Renal cortex interstitium (tissue), 11 donors: ENCODE data around the gene SMNDC1. TPM values are rescaled to one million over a fixed set of nuclear protein-coding genes. Genes with fewer than 3 reads are reported as not detected.
"Not testable (repeated sequence)": the region's sequence is repeated elsewhere in the genome, so short reads cannot be mapped to it uniquely, and the experiment has no call there.

Experiments
- DNase-seq, 11 donors: peaks; one replicate each; pipeline ENCODE4 v3.0.0-alpha.2; 2013; ENCODE audit warnings: low read depth in 9 of 11, low spot score in 4 of 11; ENCODE audit errors: extremely low read depth in 1 of 11
- polyA plus RNA-seq, 3 donors: library from polyadenylated mRNA; unstranded; fragments of 120-200 nt; gene quantifications; one replicate each; pipeline ENCODE4 v1.2.1, GENCODE V29; 2013; ENCODE audit not compliant: insufficient read length in 3 of 3

SMNDC1 gene
- polyA plus RNA-seq, 3 donors = 49.0 to 53.0 (median 52.1) TPM

- DNase-seq = no peak
Observed at GRCh38 chr10:110269374-110270318, 35.1 kb downstream of the SMNDC1 start.

- no peak for DNase-seq
Observed at GRCh38 chr10:110268971-110269370, 35.7 kb downstream of the SMNDC1 start.

GRCh38 chr10:110268442-110268841 is 36.3 kb downstream of the SMNDC1 start:
- no peak for DNase-seq

- no peak for DNase-seq
Observed at GRCh38 chr10:110267276-110267675, 37.4 kb downstream of the SMNDC1 start.

- DNase-seq = no peak
Observed at GRCh38 chr10:110265573-110266193, 39.0 kb downstream of the SMNDC1 start.

DNA sequence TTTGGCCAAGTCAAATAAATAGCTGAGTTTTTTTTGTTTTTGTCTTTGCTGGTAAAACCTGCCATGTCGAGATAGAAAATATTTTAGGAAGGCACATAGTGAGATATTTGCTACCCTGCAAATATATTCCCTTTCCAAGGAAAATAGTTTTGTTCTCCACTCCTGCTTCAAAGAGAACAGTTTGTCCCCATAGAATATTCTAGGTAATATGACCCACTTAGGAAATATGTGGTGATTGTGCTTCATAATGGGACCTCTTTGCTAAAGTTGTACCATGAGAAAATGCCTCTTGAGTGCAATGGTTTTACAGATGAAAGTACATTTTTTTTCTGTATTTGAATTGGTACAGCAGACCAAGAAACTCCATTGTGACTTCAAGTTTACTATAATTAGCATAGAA is 41.6 kb downstream of the SMNDC1 start:
- DNase-seq = no peak

DNA sequence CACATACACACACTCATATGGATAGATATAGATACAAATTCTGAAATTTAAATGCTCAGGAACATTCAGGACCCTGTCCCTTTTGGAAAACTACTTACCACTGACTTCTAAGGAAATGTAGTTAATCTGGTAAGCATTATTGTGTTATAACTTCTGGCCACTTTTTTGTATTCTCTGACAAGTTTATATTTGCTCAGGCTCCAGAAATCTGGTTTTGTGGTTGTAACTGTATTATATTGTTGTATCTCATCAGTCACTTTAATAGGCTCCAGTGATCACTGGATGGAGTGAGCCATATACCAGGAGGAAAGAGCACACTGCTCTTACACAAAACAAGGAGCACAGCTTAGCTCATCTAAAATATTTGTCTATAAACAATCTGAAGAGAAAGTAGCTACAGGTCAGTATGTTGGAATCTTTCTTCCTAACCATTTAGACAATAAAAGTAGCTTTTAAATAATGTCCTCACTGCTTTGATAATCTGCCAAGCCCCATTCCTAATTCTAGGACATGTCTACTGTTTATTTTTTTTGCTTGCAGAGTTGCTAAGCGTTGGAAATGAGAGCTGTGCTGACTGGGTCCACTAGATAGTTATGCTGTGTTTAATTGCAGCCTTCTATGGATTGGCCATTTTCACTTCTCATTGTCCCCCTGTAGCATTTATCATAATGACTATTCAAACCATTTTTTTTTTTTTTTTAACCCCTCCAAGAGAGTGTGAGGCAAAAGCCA is 43.8 kb downstream of the SMNDC1 start:
- DNase-seq = peak in 2 of 11 donors; percentile 9 to 30

GRCh38 chr10:110259317-110259716 is 45.4 kb downstream of the SMNDC1 start:
- DNase-seq = no peak

- no peak for DNase-seq
Observed at GRCh38 chr10:110258542-110258941, 46.2 kb downstream of the SMNDC1 start.

DNA sequence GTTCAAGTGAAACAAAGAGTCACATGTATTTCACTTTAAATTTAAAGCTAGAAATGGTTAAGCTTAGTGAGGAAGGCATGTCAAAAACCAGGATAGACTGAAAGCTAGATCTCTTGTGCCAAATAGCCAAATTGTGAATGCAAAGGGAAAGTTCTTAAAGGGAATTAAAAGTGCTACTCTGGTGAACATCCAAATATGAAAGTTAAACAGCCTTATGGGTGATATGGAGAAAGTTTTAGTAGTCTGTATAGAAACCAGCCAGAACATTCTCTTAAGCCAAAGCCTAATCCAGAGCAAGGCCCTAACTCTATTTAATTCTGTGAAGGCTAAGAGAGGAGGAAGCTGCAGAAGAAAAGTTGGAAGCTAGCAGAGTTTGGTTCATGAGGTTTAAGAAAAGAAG is 50.3 kb downstream of the SMNDC1 start:
- DNase-seq = no peak

- DNase-seq = no peak
Observed at GRCh38 chr10:110252151-110252550, 52.6 kb downstream of the SMNDC1 start.

DNA sequence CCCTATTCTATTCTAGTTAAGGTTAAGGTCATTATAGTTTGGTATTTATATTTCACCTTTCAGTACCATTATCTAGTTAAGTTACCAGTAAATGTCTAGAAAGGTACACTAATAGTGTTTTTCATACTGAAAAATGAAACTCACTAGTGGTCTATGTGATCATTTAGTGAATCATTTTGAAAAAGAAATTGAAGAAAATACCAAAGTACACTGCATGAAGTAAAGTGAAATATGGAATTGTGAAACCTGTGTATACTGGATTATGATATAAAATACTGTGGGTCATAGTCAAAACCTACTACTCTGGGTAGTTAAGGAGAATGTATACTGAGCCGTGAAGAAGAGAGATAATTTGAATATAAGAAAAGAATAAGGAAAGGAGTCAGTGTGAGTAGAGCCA is 53.3 kb downstream of the SMNDC1 start:
- DNase-seq = not testable (repeated sequence)

- DNase-seq = not testable (repeated sequence)
Observed at GRCh38 chr10:110249489-110249888, 55.2 kb downstream of the SMNDC1 start.

DNA sequence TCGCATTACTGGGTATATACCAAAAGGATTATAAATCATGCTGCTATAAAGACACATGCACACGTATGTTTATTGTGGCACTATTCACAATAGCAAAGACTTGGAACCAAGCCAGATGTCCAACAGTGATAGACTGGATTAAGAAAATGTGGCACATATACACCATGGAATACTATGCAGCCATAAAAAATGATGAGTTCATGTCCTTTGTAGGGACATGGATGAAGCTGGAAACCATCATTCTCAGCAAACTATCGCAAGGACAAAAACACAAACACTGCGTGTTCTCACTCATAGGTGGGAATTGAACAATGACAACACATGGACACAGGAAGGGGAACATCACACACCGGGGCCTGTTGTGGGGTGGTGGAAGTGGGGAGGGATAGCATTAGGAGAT is 56.9 kb downstream of the SMNDC1 start:
- DNase-seq = not testable (repeated sequence)

DNA sequence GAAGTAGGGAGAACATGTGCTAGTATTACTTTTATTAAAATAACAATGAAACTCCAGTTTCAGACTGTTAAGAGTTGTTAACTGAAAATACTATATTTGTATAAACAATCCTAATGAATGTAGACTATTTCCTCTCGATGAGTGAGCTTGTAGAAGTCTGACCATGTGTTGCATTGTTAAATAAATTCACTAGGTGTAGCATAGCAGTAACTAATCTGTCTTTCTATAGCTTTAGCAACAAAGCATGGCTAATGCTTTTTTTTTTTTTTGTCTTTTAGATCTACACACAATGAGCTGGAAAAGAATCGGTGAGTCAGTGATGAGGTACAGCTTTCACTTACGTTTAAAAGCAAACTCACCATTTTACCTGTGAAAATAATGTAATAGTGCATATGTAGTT is 60.2 kb downstream of the SMNDC1 start:
- no peak for DNase-seq

GRCh38 chr10:110242511-110242910 is 62.2 kb downstream of the SMNDC1 start:
- DNase-seq = no peak

GRCh38 chr10:110241841-110242240 is 62.9 kb downstream of the SMNDC1 start:
- DNase-seq = no peak

- DNase-seq = no peak
Observed at GRCh38 chr10:110241407-110241806, 63.3 kb downstream of the SMNDC1 start.
